ENCODE data around the gene TOR1AIP1.

- no peak for TF ChIP-seq YY1 (IDR thresholded peaks at IDR 0.05; ENCODE audit: insufficient read depth, insufficient read length)
- TF ChIP-seq ZNF274 (IDR thresholded peaks at IDR 0.05; ENCODE audit: low read depth, low read length), result no peak
Measured at GRCh38 chr1:179856296-179856695, 25.8 kb upstream of the TOR1AIP1 start.

Data from NT2/D1 (cell line).